GM12875 (cell line): ENCODE measurements around the gene RAD51AP2.
"Not testable (repeated sequence)": the region's sequence is repeated elsewhere in the genome, so short reads cannot be mapped to it uniquely, and the experiment has no call there.

ENCODE experiments used
- H3K4me3 ChIP-seq: one replicate; pipeline ENCODE4 v1.5.1; 2011; ENCODE audit warnings: low read depth, low read length, control low read depth
- CTCF ChIP-seq: IDR thresholded peaks from 2 replicates; pipeline ENCODE4 v1.5.1; 2011; ENCODE audit warnings: low read depth, mild to moderate bottlenecking, control low read depth, inconsistent platforms, low read length, moderate library complexity, borderline replicate concordance; ENCODE audit not compliant: insufficient read depth

RAD51AP2 gene

GRCh38 chr2:17517481-17518211 lies 594 bp downstream of the RAD51AP2 start:
- H3K4me3 ChIP-seq: peak overlapping the region; percentile 48
- TF ChIP-seq CTCF: no peak

DNA sequence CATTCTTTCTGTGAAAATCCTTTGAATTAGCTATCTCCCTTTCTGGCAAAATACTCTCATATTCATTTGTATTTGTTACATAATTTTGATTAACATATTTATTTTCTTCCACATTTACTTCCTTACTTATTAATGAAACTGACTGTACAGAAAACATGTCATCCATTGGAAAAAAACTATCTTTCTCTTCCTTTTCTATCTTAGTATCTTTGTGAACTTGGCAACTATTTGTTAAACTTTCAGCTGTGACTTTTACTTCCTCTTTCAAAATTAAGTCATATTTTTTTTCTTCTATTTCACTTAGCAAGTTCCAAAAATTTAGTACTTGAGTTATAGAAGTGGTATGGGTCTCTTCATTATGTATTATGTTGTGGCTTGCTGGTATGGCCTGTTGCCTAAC lies 2.6 kb downstream of the RAD51AP2 start:
- TF ChIP-seq CTCF: no peak
- no peak overlapping the region for H3K4me3 ChIP-seq

- no peak for TF ChIP-seq CTCF
- no peak overlapping the region for H3K4me3 ChIP-seq
Observed at GRCh38 chr2:17506736-17507616, 11.3 kb downstream of the RAD51AP2 start.

DNA sequence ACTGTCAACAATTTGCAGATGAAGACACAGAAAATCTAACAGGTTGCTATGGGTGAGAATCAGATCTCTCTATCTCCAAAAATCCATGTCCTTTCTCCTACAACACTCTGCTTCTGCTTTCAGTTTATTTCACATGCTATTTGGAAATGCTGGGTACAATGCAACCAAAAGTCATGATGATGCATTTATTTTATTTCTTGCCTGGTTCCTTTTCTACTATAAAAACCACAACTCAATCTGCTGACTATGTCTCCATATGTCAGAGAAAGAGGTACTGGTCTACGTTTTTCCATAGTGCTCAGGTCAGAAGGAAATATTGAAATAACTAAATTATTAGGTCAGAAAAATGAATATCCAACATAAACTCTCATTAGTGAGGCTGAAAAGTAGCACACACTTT lies 20.5 kb downstream of the RAD51AP2 start:
- no peak overlapping the region for H3K4me3 ChIP-seq
- no peak for TF ChIP-seq CTCF

DNA sequence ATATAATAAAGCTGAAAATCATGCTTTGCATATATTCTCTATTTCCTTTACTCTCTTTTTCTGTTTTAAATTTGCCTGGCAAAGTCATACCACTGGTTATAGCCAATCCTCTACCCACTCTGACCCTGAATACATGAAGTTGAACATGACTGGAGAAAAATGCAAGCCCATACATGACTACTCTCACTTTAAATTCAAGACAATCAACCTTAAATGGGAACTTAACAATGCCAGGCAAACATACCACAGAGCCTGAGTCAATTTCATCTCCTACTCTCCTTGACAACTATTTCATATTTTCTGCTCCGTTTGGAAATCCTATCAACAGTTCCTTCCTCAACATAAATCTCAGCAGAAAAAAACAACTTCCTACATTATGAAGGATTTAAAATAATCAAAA lies 22.6 kb downstream of the RAD51AP2 start:
- H3K4me3 ChIP-seq: no peak overlapping the region
- no peak for TF ChIP-seq CTCF

GRCh38 chr2:17490165-17490564 lies 28.1 kb downstream of the RAD51AP2 start:
- H3K4me3 ChIP-seq: not testable (repeated sequence)

DNA sequence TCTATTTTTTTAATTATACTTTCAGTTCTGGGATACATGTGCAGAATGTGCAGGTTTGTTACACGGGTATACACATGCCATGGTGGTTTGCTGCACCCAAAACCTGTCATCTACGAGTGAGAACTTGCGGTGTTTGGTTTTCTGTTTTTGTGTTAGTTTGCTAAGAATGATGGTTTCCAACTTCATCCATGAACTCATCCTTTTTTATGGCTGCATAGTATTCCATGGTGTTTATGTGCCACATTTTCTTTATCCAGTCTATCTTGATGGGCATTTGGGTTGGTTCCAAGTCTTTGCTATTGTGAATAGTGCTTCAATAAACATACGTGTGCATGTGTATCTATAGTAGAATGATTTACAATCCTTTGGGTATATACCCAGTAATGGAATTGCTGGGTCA lies 29.6 kb downstream of the RAD51AP2 start:
- not testable (repeated sequence) for H3K4me3 ChIP-seq

DNA sequence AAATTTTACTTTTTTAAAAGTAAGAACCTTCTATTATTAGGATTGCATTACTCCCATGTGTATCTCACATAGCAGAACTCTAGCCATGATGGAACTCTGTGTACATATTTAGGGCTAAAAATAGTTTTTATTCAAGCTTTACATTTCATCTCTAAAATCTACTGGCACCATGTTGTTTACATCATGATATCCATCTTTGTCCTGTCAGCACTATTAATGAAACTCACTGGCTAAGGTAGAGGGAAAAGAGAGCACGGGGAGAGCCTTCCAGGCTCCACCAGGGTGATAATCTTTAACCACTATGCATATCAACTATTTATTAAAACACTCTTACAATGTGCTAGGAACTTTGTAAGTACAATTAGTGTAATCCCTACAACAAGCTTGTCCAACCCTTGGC lies 34.7 kb downstream of the RAD51AP2 start:
- no peak for TF ChIP-seq CTCF
- no peak overlapping the region for H3K4me3 ChIP-seq
